Stimulated activated memory B cell treated with anti-CD40 and anti-IgM and Interleukin-4, amounts not matched to agents 10 μg/mL and 1 μg/mL and 100 μg/mL, for 72 hours (primary cell): ENCODE measurements around the gene CYP2W1.
"Not testable (repeated sequence)": the region's sequence is repeated elsewhere in the genome, so short reads cannot be mapped to it uniquely, and the experiment has no call there.

Source experiments
- ATAC-seq: fragments of 150-1000 bp; cut with Tn5 transposase; 2 replicates; pipeline ENCODE4 v1.10.0; 2021
- H3K27ac Mint-ChIP-seq: one replicate; pipeline ENCODE4 v1.8.0; 2022; ENCODE audit warnings: mild to moderate bottlenecking, mixed read lengths
- H3K27me3 Mint-ChIP-seq: one replicate; pipeline ENCODE4 v1.8.0; 2022; ENCODE audit warnings: mixed read lengths
- H3K36me3 Mint-ChIP-seq: one replicate; pipeline ENCODE4 v1.8.0; 2022; ENCODE audit warnings: mixed read lengths
- H3K4me1 Mint-ChIP-seq: one replicate; pipeline ENCODE4 v1.8.0; 2022; ENCODE audit warnings: mixed read lengths
- H3K4me3 Mint-ChIP-seq: one replicate; pipeline ENCODE4 v1.8.0; 2022; ENCODE audit warnings: mild to moderate bottlenecking, moderate library complexity, mixed read lengths
- H3K9me3 Mint-ChIP-seq: one replicate; pipeline ENCODE4 v1.8.0; 2022; ENCODE audit warnings: mixed read lengths

The CYP2W1 gene

DNA sequence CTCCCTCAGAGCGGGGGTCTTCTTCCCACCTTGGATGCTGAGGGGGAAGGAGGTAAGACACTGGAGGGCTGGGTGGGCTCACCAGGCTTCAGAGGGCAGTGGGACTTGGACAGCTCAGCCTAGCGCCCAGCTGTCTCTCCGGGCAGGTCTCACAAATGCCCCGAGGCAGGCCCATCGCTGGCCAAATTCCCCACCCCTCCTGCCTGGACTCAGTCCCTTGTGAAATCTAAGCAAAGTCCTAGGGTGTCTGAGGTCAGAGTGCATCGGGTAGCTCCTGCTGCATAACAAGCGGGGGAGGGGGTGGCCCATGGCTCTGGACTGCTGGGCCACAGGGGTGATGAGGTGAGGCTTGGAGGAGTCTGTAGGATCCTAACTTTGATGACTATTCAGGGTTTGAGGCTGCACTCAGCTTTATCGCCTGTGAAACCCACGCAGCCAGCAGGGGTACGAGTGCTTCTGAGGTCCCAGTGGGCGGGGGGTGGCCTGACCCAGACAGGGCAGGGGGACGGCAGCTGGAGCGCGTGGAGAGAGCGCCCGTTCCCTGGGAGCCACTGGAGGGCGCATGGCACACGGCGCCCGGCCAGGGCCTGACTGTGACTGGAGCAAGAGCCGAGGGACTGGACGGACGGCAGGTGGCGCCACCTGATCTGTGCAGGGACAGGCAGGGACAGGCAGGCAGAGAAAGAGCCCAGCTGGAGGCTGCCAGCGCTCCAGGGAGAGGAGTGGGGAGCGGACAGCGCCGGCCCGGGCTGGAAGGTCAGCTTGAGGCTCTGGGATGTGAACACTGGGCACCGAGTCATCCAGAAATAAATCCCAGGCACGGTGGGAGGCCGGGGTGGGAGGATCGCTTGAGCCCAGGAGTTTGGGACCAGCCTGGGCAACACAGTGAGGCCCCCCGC, 10.0 kb downstream of the CYP2W1 start:
- Mint-ChIP-seq H3K4me3 (no peak overlapping the region), H3K27me3 (peaks cover 22% of the 10 kb centered on the region), H3K27ac (peak overlapping the region; percentile 18), H3K9me3 (no peaks in the 10 kb centered on the region), H3K4me1 (peaks cover 17% of the 10 kb centered on the region), H3K36me3 (peaks cover 14% of the 10 kb centered on the region)
- peak; percentile 96 for ATAC-seq

DNA sequence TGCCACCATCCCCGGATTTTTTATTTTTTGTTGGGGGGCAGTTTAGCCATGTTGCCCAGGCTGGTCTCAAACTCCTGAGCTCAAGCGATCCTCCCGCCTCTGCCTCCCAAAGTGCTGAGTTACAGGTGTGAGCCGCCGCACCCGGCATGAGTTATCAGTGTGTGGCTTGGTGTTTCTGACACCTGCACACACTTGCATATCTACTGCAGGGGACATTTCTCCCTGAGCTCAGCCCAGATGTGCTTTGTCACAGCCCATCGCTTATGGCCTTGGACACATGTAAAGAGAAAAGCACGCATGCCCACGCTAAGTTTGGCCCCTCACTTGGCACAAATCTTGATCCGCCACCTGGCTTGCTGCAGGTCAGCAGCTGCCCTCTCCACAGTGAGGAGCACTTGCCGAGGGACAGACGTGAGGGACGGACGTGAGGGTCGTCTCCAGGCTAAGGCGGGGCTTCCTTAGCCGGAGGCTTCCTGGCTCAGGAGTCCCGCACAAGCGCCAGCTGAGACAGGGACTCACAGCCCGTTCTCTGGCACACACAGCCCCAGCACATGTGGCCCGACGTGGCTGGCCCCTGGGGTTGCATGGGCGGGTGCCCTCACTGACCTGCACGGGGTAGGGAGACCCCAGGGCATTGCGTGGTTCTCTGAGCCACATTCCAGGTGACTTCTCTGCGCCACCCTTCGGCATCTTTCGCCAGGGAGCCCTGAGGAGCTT, 11.8 kb downstream of the CYP2W1 start:
- no peak overlapping the region for H3K4me3 Mint-ChIP-seq
- peaks cover 16% of the 10 kb centered on the region for H3K27me3 Mint-ChIP-seq
- H3K27ac Mint-ChIP-seq, result peak overlapping the region; percentile 53
- peaks cover 19% of the 10 kb centered on the region for H3K4me1 Mint-ChIP-seq
- no peak for ATAC-seq
- H3K36me3 Mint-ChIP-seq, result peaks cover 22% of the 10 kb centered on the region
- H3K9me3 Mint-ChIP-seq, result no peaks in the 10 kb centered on the region

DNA sequence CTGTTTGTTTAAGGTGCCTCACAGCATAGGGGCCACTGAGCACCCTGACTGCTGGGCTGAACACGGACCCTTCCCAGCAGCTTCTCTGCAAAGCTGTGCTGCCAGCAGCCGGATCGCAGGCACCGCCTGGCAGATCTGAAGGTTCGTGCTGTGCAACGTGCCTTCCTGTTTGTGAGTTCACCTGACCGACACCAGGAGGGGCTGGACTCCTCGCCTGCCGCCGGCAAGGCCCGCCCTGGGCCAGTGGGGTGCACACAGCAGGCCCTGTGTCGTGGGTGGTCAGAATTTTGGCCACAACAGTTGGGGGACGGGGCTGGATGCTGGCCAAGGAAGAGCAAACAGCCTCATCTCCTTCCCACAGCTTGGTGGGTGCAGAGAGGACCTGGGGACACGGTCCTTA, 12.6 kb downstream of the CYP2W1 start:
- Mint-ChIP-seq H3K36me3 (peaks cover 30% of the 10 kb centered on the region), H3K4me3 (no peak overlapping the region), H3K27me3 (peaks cover 16% of the 10 kb centered on the region), H3K9me3 (no peaks in the 10 kb centered on the region), H3K27ac (no peak overlapping the region), H3K4me1 (peaks cover 28% of the 10 kb centered on the region)
- no peak for ATAC-seq

DNA sequence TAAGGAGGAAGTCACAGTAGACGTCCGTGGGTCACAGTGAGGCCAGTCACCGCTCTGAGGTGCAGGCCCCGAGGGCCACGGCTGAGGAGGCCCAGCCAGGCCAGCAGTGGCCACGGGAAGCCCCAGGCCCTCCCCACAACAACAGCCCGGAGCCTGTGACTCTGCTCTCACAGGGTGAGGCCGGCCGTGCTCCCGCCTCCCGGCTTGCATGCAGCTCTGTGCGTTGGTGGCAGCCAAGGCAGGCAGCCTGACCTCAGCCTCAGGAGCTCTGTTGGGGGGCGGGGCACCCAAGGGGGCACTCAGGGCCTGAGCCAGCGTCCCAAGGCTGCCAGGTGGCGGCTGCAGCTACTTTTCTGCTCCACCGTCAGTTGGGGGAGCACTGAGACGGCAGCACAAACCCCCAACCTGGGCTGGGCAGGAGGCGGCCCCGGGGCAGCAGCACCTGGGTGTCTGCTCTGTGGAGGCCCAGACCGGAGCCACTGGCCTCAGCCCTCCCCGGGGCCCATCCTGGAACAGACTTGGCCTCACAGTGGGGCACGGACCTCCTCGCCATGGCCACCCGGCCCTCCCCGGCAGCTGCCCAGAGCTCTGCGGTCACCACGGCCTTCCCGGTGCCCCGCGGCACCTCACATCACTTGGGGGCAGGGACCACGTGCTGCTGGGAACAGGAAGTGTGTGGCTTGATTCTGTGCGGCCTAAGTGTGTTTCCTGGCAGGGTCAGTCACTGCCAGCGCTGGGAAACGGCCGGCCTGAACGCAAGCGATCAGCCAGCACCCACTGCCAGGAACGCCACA, 13.3 kb downstream of the CYP2W1 start:
- Mint-ChIP-seq H3K4me1 (peaks cover 35% of the 10 kb centered on the region), H3K36me3 (peaks cover 38% of the 10 kb centered on the region), H3K9me3 (no peaks in the 10 kb centered on the region), H3K27me3 (peaks cover 16% of the 10 kb centered on the region), H3K4me3 (no peak overlapping the region), H3K27ac (no peak overlapping the region)
- ATAC-seq, result no peak

DNA sequence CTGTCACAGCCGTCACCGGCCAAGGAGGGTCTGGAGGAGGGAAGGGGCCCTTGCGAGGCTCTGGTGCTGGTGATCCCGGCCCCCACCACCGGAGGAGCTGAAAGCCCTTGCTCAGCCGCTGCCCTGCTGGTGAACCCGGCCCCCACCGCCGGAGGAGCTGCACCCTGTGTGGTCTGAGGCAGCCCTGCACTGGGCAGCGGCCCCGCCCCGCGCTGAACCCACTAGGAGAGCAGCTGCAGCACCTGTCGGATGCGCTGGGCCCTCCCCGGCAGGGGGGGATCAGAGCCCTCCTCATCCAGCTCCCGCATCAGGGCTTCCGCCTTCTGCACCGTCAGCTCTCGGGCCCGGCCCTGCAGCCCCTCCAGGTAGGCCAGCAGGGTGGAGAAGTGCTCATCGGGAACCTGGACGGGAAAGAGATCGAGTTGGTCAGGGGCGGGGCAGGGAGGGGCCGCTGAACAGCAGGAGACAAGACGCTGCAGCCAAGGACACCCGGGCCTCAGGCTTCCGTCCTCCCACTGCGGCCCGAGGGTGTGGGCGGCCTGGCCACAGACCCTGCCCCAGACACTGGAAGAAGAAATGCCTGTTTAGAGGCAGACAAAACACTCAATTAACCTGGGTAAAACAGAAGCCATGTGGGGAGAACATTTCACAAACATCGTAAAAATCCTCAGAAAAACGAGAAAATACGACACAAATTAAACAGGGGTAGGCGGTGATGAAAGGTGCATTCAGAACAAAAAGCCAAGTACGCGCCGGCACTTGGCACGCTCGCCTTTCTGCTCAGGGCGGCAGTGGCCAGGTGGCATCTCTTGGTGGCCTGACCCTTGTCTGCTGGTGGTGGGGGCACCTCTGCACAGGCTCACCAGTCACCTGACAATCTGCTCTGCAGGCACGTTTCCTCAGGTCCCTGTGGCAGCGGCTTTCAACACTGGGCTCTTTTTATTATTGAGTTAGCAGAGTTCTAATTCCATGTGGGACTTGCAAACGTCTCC, 14.7 kb downstream of the CYP2W1 start:
- Mint-ChIP-seq H3K36me3 (peaks cover 44% of the 10 kb centered on the region), H3K27ac (no peak overlapping the region), H3K9me3 (no peaks in the 10 kb centered on the region), H3K4me1 (peaks cover 35% of the 10 kb centered on the region), H3K4me3 (no peak overlapping the region), H3K27me3 (peaks cover 15% of the 10 kb centered on the region)
- no peak for ATAC-seq

DNA sequence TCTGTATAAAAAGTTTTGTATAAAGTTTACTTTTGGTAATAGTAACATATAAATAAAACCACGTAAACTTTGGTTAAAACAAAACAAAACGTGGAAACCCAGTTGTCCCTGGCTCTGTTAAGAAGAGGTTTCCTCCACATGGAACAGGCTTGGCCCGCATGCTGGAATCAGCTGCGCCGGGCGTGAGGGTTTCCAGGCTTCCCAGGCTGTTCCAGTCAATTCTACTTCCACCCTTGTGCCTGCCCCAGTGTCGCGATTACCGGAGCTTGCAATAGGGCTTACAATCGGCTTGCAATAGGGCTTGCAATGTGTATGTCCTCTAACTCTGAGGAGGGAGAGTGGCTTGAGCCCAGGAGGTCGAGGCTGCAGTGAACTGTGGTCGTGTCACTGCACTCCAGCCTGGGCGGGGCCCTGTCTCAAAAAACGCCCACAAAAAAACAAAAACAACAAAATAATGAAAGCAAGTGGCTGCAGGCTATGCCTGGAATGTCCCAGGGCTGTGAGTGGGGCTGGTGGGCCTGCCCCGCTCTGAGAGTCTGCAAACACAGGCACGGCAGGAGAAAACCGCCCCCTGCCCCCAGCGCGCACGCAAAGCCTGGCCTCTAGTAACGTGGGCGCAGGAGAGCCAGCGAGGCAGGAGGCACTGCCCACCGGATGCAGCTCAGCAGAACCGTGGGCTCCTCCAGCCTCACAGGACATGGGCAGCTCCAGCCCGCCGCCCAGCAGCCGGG, 16.3 kb downstream of the CYP2W1 start:
- H3K9me3 Mint-ChIP-seq, result no peaks in the 10 kb centered on the region
- H3K4me3 Mint-ChIP-seq, result no peak overlapping the region
- no peak for ATAC-seq
- peaks cover 32% of the 10 kb centered on the region for H3K4me1 Mint-ChIP-seq
- H3K36me3 Mint-ChIP-seq, result peaks cover 44% of the 10 kb centered on the region
- H3K27me3 Mint-ChIP-seq, result peaks cover 7% of the 10 kb centered on the region
- peak overlapping the region; percentile 83 for H3K27ac Mint-ChIP-seq

DNA sequence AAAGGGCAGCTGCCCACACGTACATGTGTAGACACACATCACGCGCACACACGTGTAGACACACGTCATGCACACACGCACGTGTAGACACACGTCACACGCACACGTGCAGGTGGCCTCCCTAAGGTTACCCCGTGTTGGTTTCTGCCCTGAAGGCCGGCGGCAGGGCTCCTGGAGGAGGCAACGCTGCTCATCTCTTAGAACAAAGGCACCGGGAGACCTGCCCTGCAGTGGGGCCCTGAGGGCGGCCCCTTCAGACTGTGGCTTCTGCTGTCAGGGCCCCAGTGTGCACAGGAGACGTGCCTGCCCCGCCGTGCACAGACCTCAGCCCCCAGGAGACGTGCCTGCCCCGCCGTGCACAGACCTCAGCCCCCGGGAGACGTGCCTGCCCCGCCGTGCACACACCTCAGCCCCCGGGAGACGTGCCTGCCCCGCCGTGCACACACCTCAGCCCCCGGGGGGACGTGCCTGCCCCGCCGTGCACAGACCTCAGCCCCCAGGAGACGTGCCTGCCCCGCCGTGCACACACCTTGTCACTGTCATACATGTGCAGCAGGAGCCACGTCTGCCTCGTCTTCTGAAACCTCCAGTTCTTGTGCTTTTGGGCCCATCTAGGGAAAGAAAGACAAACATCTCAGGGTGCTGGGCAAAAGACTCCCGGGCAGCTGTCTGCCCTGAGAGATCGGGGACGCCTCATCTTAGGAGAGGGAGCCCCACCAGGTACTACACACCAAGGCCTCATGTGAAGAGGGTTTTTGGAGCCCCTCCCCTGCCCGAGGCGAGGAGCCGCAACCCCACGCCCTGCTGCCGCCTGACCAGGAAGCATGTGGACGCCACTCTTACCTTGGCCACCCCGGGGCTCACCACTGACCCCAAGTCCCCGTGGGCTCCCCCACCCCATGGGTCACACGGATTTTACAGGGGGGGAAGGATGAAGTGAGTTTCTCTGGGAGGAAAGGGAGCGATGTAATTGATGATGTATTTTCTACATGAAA, 17.3 kb downstream of the CYP2W1 start:
- H3K4me1 Mint-ChIP-seq, result peaks cover 34% of the 10 kb centered on the region
- no peaks in the 10 kb centered on the region for H3K9me3 Mint-ChIP-seq
- peak overlapping the region; percentile 83 for H3K27ac Mint-ChIP-seq
- ATAC-seq, result peak; percentile 78
- H3K27me3 Mint-ChIP-seq, result no peaks in the 10 kb centered on the region
- peak overlapping the region; percentile 9 for H3K4me3 Mint-ChIP-seq
- H3K36me3 Mint-ChIP-seq, result peaks cover 44% of the 10 kb centered on the region

DNA sequence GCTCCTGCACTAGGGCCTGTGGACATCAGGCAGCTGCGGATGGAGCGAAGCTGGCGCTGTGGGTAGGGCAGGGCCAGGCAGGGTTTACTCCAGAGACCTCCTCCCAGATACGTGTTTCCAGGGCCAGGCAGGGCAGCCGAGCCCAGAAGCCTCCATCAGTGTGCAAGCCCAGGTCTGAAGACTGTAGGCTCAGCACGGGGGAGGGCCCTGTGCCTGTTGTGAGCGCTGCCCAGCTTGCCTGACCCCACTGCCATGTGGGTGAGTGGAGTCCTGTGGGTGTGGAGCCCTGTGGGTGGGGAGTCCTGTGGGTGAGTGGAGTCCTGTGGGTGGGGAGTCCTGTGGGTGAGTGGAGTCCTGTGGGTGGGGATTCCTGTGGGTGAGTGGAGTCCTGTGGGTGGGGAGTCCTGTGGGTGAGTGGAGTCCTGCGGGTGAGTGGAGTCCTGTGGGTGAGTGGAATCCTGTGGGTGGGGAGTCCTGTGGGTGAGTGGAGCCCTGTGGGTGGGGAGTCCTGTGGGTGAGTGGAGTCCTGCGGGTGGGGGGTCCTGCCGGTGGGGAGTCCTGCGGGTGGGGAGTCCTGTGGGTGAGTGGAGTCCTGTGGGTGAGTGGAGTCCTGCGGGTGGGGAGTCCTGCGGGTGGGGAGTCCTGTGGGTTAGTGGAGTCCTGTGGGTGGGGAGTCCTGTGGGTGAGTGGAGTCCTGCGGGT, 18.2 kb downstream of the CYP2W1 start:
- H3K4me3 Mint-ChIP-seq, ATAC-seq, H3K9me3 Mint-ChIP-seq, H3K27me3 Mint-ChIP-seq: not testable (repeated sequence)
- Mint-ChIP-seq H3K27ac (peak overlapping the region; percentile 83), H3K36me3 (peaks cover 49% of the 10 kb centered on the region), H3K4me1 (peaks cover 40% of the 10 kb centered on the region)

DNA sequence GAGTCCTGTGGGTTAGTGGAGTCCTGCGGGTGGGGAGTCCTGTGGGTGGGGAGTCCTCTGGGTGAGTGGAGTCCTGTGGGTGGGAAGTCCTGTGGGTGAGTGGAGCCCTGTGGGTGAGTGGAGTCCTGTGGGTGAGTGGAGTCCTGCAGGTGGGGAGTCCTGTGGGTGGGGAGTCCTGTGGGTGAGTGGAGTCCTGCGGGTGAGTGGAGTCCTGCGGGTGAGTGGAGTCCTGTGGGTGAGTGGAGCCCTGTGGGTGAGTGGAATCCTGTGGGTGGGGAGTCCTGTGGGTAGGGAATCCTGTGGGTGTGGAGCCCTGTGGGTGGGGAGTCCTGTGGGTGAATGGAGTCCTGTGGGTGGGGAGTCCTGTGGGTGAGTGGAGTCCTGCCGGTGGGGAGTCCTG, 19.0 kb downstream of the CYP2W1 start:
- ATAC-seq, H3K4me3 Mint-ChIP-seq, H3K27me3 Mint-ChIP-seq, H3K9me3 Mint-ChIP-seq: not testable (repeated sequence)
- Mint-ChIP-seq H3K36me3 (peaks cover 51% of the 10 kb centered on the region), H3K4me1 (peaks cover 42% of the 10 kb centered on the region), H3K27ac (peak overlapping the region; percentile 35)

DNA sequence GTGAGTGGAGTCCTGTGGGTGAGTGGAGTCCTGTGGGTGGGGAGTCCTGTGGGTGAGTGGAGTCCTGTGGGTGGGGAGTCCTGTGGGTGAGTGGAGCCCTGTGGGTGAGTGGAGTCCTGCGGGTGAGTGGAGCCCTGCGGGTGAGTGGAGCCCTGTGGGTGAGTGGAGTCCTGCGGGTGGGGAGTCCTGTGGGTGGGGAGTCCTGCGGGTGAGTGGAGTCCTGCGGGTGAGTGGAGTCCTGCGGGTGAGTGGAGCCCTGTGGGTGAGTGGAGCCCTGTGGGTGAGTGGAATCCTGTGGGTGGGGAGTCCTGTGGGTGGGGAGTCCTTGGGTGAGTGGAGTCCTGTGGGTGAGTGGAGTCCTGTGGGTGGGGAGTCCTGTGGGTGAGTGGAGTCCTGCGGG, 19.5 kb downstream of the CYP2W1 start:
- H3K27ac Mint-ChIP-seq, result peak overlapping the region; percentile 35
- peaks cover 42% of the 10 kb centered on the region for H3K4me1 Mint-ChIP-seq
- not testable (repeated sequence) for H3K4me3 Mint-ChIP-seq, ATAC-seq, H3K9me3 Mint-ChIP-seq, H3K27me3 Mint-ChIP-seq
- H3K36me3 Mint-ChIP-seq, result peaks cover 52% of the 10 kb centered on the region

DNA sequence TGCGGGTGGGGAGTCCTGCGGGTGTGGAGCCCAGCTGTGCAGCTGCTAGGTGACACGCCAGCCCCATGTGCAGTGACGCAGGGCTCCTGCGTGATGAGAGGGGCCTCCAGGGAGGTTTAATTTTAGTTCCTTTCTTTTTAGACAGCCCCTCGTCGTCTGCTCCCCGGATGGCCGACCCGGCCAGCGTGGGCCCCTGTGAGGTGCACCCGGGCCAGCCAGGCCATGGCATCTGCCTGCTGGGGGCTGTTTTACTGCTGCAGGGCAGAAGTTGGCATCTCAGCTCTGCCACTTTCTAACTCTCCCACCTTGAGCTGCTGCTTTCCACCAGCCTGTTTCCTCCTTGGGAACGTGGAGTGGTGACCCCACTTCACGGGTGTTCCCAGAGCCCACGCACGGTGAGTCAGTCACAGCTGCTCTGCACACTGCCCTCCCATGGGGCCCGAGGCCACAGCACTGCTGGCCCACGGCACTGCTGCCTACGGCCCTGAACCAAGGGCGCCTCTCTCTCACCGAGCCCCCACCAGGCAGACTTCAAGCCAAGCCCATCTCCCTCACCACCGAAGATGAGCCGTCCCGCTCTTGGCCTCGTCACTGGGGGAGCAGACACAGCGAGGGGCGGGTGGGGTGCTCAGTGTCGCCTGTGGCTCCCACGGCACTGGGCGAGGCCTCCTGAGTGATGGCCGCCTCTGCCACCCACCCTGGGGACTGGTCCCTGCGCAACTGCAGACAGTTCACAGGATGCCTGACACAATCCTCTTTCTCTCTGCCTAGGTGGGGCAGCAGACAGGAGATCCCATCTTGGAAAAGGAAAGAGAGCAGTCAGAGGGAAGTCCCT, 21.3 kb downstream of the CYP2W1 start:
- H3K4me1 Mint-ChIP-seq, result peaks cover 42% of the 10 kb centered on the region
- peak overlapping the region; percentile 66 for H3K27ac Mint-ChIP-seq
- H3K4me3 Mint-ChIP-seq, result peak overlapping the region; percentile 2
- H3K9me3 Mint-ChIP-seq, result no peaks in the 10 kb centered on the region
- no peaks in the 10 kb centered on the region for H3K27me3 Mint-ChIP-seq
- peak; percentile 83 for ATAC-seq
- peaks cover 54% of the 10 kb centered on the region for H3K36me3 Mint-ChIP-seq

DNA sequence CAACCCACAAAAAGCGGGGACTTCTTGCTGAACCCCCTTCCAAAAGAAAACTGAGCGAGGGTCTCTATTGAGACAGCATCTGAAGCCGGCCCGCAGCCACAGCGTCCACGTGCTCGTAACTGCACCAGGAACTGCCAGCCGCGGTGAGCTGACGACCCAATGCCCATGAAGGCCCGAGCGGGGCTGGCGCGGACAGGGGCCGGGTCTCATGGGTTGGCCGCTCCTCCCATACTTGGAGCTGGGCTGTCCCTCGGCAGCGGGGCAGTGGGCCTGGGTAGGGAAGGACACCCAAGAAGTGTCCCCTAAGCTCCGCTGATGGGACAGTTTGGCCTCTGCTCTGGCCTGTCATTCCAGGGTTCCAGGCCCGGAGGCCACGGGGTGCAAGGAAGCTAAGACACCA, 22.3 kb downstream of the CYP2W1 start:
- peak overlapping the region; percentile 66 for H3K27ac Mint-ChIP-seq
- ATAC-seq, result no peak
- H3K36me3 Mint-ChIP-seq, result peaks cover 53% of the 10 kb centered on the region
- H3K4me3 Mint-ChIP-seq, result no peak overlapping the region
- peaks cover 40% of the 10 kb centered on the region for H3K4me1 Mint-ChIP-seq
- H3K9me3 Mint-ChIP-seq, result no peaks in the 10 kb centered on the region
- no peaks in the 10 kb centered on the region for H3K27me3 Mint-ChIP-seq
